GM19238 (cell line): ENCODE measurements around the gene SH3D21.

Experiments
- DNase-seq: peaks from one replicate; pipeline ENCODE4 v3.0.0; 2011; ENCODE audit warnings: low spot score; ENCODE audit not compliant: insufficient read length

The SH3D21 gene

GRCh38 chr1:36328713-36329112, 22.5 kb downstream of the SH3D21 start:
- DNase-seq = no peak

GRCh38 chr1:36329817-36330216, 23.6 kb downstream of the SH3D21 start:
- no peak for DNase-seq

GRCh38 chr1:36330940-36331339, 24.8 kb downstream of the SH3D21 start:
- no peak for DNase-seq

GRCh38 chr1:36337830-36338229, 31.7 kb downstream of the SH3D21 start:
- DNase-seq = no peak

GRCh38 chr1:36339215-36339614, 33.0 kb downstream of the SH3D21 start:
- no peak for DNase-seq

- DNase-seq = no peak
These were observed 33.4 kb downstream of the SH3D21 start for GRCh38 chr1:36339615-36340014.

- DNase-seq = no peak
These were observed 35.6 kb downstream of the SH3D21 start for GRCh38 chr1:36341626-36342320.

- DNase-seq = no peak
These were observed 36.4 kb downstream of the SH3D21 start for GRCh38 chr1:36342426-36343185.

GRCh38 chr1:36343651-36344394, 37.7 kb downstream of the SH3D21 start:
- no peak for DNase-seq

- DNase-seq = no peak
These were observed 38.2 kb downstream of the SH3D21 start for GRCh38 chr1:36344395-36344680.

GRCh38 chr1:36345353-36345752, 39.2 kb downstream of the SH3D21 start:
- DNase-seq = no peak

GRCh38 chr1:36346741-36347370, 40.7 kb downstream of the SH3D21 start:
- DNase-seq = no peak

GRCh38 chr1:36349241-36349671, 43.1 kb downstream of the SH3D21 start:
- peak; percentile 67 for DNase-seq

- DNase-seq = no peak
These were observed 43.7 kb downstream of the SH3D21 start for GRCh38 chr1:36349839-36350238.

- no peak for DNase-seq
These were observed 44.6 kb downstream of the SH3D21 start for GRCh38 chr1:36350659-36351226.

GRCh38 chr1:36351227-36351977, 45.2 kb downstream of the SH3D21 start:
- DNase-seq = no peak

GRCh38 chr1:36352125-36352909, 46.1 kb downstream of the SH3D21 start:
- no peak for DNase-seq

- no peak for DNase-seq
These were observed 47.0 kb downstream of the SH3D21 start for GRCh38 chr1:36352910-36353878.

GRCh38 chr1:36354486-36354885, 48.3 kb downstream of the SH3D21 start:
- DNase-seq = no peak
